ENCODE measurements around the gene TRIM50. TPM values are rescaled to one million over a fixed set of nuclear protein-coding genes. Genes with fewer than 3 reads are reported as not detected.
A peak's percentile ranks its signal among the peaks of the same experiment; 100 is the strongest.
"Not testable (repeated sequence)": the region's sequence is repeated elsewhere in the genome, so short reads cannot be mapped to it uniquely, and the experiment has no call there.

Gene TRIM50
- total RNA-seq, 5 donors from 2014 or later (not counting 1 experiment from before 2014, with no cell fraction given), result not detected

- Mint-ChIP-seq H3K27ac (no peak overlapping the region), H3K36me3 (no peaks in the 10 kb centered on the region), H3K4me3 (no peak overlapping the region), H3K27me3 (peaks cover 0 to 3% of the 10 kb centered on the region in 2 donors), H3K9me3 (no peaks in the 10 kb centered on the region), H3K4me1 (no peaks in the 10 kb centered on the region)
- ATAC-seq (replicated peaks in 1 of 4), result no peak
- Histone ChIP-seq H3K27ac (ENCODE audit: low read length) (no peak overlapping the region), H3K9me3 (no peaks in the 10 kb centered on the region), H3K27me3 (replicated peaks in 1 of 2; ENCODE audit: control insufficient read depth in 2 of 2, extremely low read depth in 1 of 2, insufficient read depth in 2 of 2, low read length in 1 of 2) (peaks cover 0 to 5% of the 10 kb centered on the region in 2 experiments), H3K4me3 (ENCODE audit: control insufficient read depth in 1 of 2, extremely low read depth in 1 of 2, low read length in 1 of 2) (no peak overlapping the region), H3K36me3 (ENCODE audit: control insufficient read depth in 2 of 2, extremely low read depth in 1 of 2, insufficient read depth in 1 of 2, low read length in 1 of 2) (no peaks in the 10 kb centered on the region), H3K4me1 (ENCODE audit: control insufficient read depth in 1 of 2, extremely low read depth in 1 of 2, insufficient read depth in 2 of 2, low read length in 2 of 2) (no peaks in the 10 kb centered on the region)
- POLR2A ChIA-PET, result no interaction called here
- 82% methylated on average over 4 of the region's 6 CpGs for WGBS (ENCODE audit: insufficient coverage)
- no peak for DNase-seq
- CTCF ChIA-PET, result no interaction called here
Measured at GRCh38 chr7:73330772-73331171, 2.9 kb upstream of the TRIM50 start.

GRCh38 chr7:73329861-73330581 is 2.1 kb upstream of the TRIM50 start:
- H3K9me3 Mint-ChIP-seq, result no peaks in the 10 kb centered on the region
- ATAC-seq (replicated peaks in 1 of 4) (no peak), DNase-seq (no peak)
- H3K36me3 Mint-ChIP-seq, result no peaks in the 10 kb centered on the region
- Histone ChIP-seq H3K27ac (ENCODE audit: low read length) (no peak overlapping the region), H3K36me3 (ENCODE audit: control insufficient read depth in 2 of 2, extremely low read depth in 1 of 2, insufficient read depth in 1 of 2, low read length in 1 of 2) (no peaks in the 10 kb centered on the region), H3K4me3 (ENCODE audit: control insufficient read depth in 1 of 2, extremely low read depth in 1 of 2, low read length in 1 of 2) (no peak overlapping the region), H3K9me3 (no peaks in the 10 kb centered on the region), H3K27me3 (replicated peaks in 1 of 2; ENCODE audit: control insufficient read depth in 2 of 2, extremely low read depth in 1 of 2, insufficient read depth in 2 of 2, low read length in 1 of 2) (peaks cover 0 to 5% of the 10 kb centered on the region in 2 experiments), H3K4me1 (ENCODE audit: control insufficient read depth in 1 of 2, extremely low read depth in 1 of 2, insufficient read depth in 2 of 2, low read length in 2 of 2) (no peaks in the 10 kb centered on the region)
- no peak overlapping the region for H3K4me3 Mint-ChIP-seq
- ChIA-PET POLR2A (no interaction called here), CTCF (no interaction called here)
- no peaks in the 10 kb centered on the region for H3K4me1 Mint-ChIP-seq
- H3K27me3 Mint-ChIP-seq, result peaks cover 0 to 3% of the 10 kb centered on the region in 2 donors
- WGBS (ENCODE audit: insufficient coverage), result 77% methylated on average over 9 of the region's 11 CpGs
- no peak overlapping the region for H3K27ac Mint-ChIP-seq

- Histone ChIP-seq H3K27me3 (replicated peaks in 1 of 2; ENCODE audit: control insufficient read depth in 2 of 2, extremely low read depth in 1 of 2, insufficient read depth in 2 of 2, low read length in 1 of 2) (peaks cover 0 to 5% of the 10 kb centered on the region in 2 experiments), H3K27ac (ENCODE audit: low read length) (no peak overlapping the region), H3K36me3 (ENCODE audit: control insufficient read depth in 2 of 2, extremely low read depth in 1 of 2, insufficient read depth in 1 of 2, low read length in 1 of 2) (no peaks in the 10 kb centered on the region), H3K4me3 (ENCODE audit: control insufficient read depth in 1 of 2, extremely low read depth in 1 of 2, low read length in 1 of 2) (no peak overlapping the region), H3K9me3 (no peaks in the 10 kb centered on the region), H3K4me1 (ENCODE audit: control insufficient read depth in 1 of 2, extremely low read depth in 1 of 2, insufficient read depth in 2 of 2, low read length in 2 of 2) (peaks cover 0 to 10% of the 10 kb centered on the region in 2 experiments)
- DNase-seq, result no peak
- ChIA-PET POLR2A (no interaction called here), CTCF (interaction anchor here in 1 of 2 donors (0.5 kb wide), 1 partner anchor 1182 kb away, joined by 3 read pairs; no protein-coding TSS in a partner anchor)
- no peaks in the 10 kb centered on the region for H3K36me3 Mint-ChIP-seq
- ATAC-seq (replicated peaks in 1 of 4), result no peak
- no peak overlapping the region for H3K27ac Mint-ChIP-seq
- H3K27me3 Mint-ChIP-seq, result peaks cover 0 to 3% of the 10 kb centered on the region in 2 donors
- H3K9me3 Mint-ChIP-seq, result no peaks in the 10 kb centered on the region
- no peak overlapping the region for H3K4me3 Mint-ChIP-seq
- 86% methylated on average over 1 of the region's 10 CpGs for WGBS (ENCODE audit: insufficient coverage)
- H3K4me1 Mint-ChIP-seq, result peaks cover 7 to 8% (median 7%) of the 10 kb centered on the region in 3 donors
Measured at GRCh38 chr7:73328696-73329095, 814 bp upstream of the TRIM50 start.

GRCh38 chr7:73327449-73327848 is 433 bp downstream of the TRIM50 start:
- CTCF ChIA-PET; POLR2A ChIA-PET; DNase-seq; H3K4me3 ChIP-seq (ENCODE audit: control insufficient read depth in 1 of 2, extremely low read depth in 1 of 2, low read length in 1 of 2); H3K4me3 Mint-ChIP-seq; H3K27me3 ChIP-seq (replicated peaks in 1 of 2; ENCODE audit: control insufficient read depth in 2 of 2, extremely low read depth in 1 of 2, insufficient read depth in 2 of 2, low read length in 1 of 2); H3K27ac ChIP-seq (ENCODE audit: low read length); H3K9me3 ChIP-seq; H3K27me3 Mint-ChIP-seq; H3K27ac Mint-ChIP-seq; H3K9me3 Mint-ChIP-seq; H3K36me3 Mint-ChIP-seq; H3K36me3 ChIP-seq (ENCODE audit: control insufficient read depth in 2 of 2, extremely low read depth in 1 of 2, insufficient read depth in 1 of 2, low read length in 1 of 2): not testable (repeated sequence)
- H3K4me1 ChIP-seq (ENCODE audit: control insufficient read depth in 1 of 2, extremely low read depth in 1 of 2, insufficient read depth in 2 of 2, low read length in 2 of 2), result peaks cover 0 to 13% of the 10 kb centered on the region in 2 experiments
- ATAC-seq (replicated peaks in 1 of 4), result peak in 1 of 4 experiments; percentile 52
- H3K4me1 Mint-ChIP-seq, result peaks cover 11 to 14% (median 11%) of the 10 kb centered on the region in 3 donors
- no CpG with 5 or more reads among the region's 13 CpGs for WGBS (ENCODE audit: insufficient coverage)

- H3K27ac ChIP-seq (ENCODE audit: low read length); H3K9me3 ChIP-seq; H3K36me3 Mint-ChIP-seq; H3K4me3 Mint-ChIP-seq; DNase-seq; CTCF ChIA-PET; H3K27me3 Mint-ChIP-seq; H3K36me3 ChIP-seq (ENCODE audit: control insufficient read depth in 2 of 2, extremely low read depth in 1 of 2, insufficient read depth in 1 of 2, low read length in 1 of 2); H3K27me3 ChIP-seq (replicated peaks in 1 of 2; ENCODE audit: control insufficient read depth in 2 of 2, extremely low read depth in 1 of 2, insufficient read depth in 2 of 2, low read length in 1 of 2); H3K27ac Mint-ChIP-seq; POLR2A ChIA-PET; ATAC-seq (replicated peaks in 1 of 4); H3K4me3 ChIP-seq (ENCODE audit: control insufficient read depth in 1 of 2, extremely low read depth in 1 of 2, low read length in 1 of 2); H3K9me3 Mint-ChIP-seq: not testable (repeated sequence)
- 94% methylated on average over 4 of the region's 6 CpGs for WGBS (ENCODE audit: insufficient coverage)
- peaks cover 11 to 14% (median 11%) of the 10 kb centered on the region in 3 donors for H3K4me1 Mint-ChIP-seq
- H3K4me1 ChIP-seq (ENCODE audit: control insufficient read depth in 1 of 2, extremely low read depth in 1 of 2, insufficient read depth in 2 of 2, low read length in 2 of 2), result peaks cover 0 to 13% of the 10 kb centered on the region in 2 experiments
Measured at GRCh38 chr7:73325424-73325823, 2.5 kb downstream of the TRIM50 start.

- POLR2A ChIA-PET; H3K27me3 ChIP-seq (replicated peaks in 1 of 2; ENCODE audit: control insufficient read depth in 2 of 2, extremely low read depth in 1 of 2, insufficient read depth in 2 of 2, low read length in 1 of 2); H3K36me3 ChIP-seq (ENCODE audit: control insufficient read depth in 2 of 2, extremely low read depth in 1 of 2, insufficient read depth in 1 of 2, low read length in 1 of 2); H3K36me3 Mint-ChIP-seq; H3K27me3 Mint-ChIP-seq; H3K9me3 ChIP-seq; H3K9me3 Mint-ChIP-seq; H3K27ac ChIP-seq (ENCODE audit: low read length): not testable (repeated sequence)
- peaks cover 11 to 14% (median 11%) of the 10 kb centered on the region in 3 donors for H3K4me1 Mint-ChIP-seq
- ATAC-seq (replicated peaks in 1 of 4) (peak; percentile 82 to 91 (median 88)), DNase-seq (peak in 33 of 35 experiments; percentile 7 to 69 (median 37))
- peaks cover 0 to 13% of the 10 kb centered on the region in 2 experiments for H3K4me1 ChIP-seq (ENCODE audit: control insufficient read depth in 1 of 2, extremely low read depth in 1 of 2, insufficient read depth in 2 of 2, low read length in 2 of 2)
- H3K27ac Mint-ChIP-seq, result peak overlapping the region; percentile 68 to 73
- 38% methylated on average over 21 of the region's 31 CpGs for WGBS (ENCODE audit: insufficient coverage)
- H3K4me3 ChIP-seq (ENCODE audit: control insufficient read depth in 1 of 2, extremely low read depth in 1 of 2, low read length in 1 of 2), result peak overlapping the region; percentile 25 to 33
- H3K4me3 Mint-ChIP-seq, result peak overlapping the region; percentile 58 to 77 (median 65)
- CTCF ChIA-PET, result interaction anchor here in 1 of 2 donors (1.4 kb wide), 1 partner anchor 127 kb away, joined by 11 read pairs; no protein-coding TSS in a partner anchor
Measured at GRCh38 chr7:73324081-73324845, 3.6 kb downstream of the TRIM50 start.

Data from T-cell (primary cell).